Measurements from ENCODE around the gene SLIT1. TPM values are rescaled to one million over a fixed set of nuclear protein-coding genes. Genes with fewer than 3 reads are reported as not detected.

SLIT1 gene
- total RNA-seq, 5 donors from 2014 or later (not counting 1 experiment from before 2014, with no cell fraction given): 0.29 to 0.56 (median 0.49) TPM

DNA sequence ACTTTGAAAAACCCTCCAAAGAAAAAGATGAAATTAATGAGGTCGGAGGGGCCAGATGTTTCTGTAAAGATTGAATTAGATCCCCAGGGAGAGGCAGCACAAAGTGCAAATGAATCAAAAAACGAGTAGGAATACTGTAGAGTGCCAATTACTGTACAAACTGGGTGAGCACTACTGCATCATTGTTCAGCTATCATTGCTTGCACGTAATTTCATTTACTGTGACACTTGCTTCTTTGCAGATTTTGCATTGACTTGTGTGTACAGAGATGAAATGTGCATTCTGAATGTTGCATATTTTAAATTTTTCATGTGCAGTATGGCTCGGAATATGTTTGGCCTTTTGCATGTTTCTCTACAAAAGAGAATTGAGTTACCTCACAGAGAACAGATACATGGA lies 230.0 kb downstream of the SLIT1 start:
- Histone ChIP-seq H3K4me1 (ENCODE audit: control insufficient read depth in 1 of 2, extremely low read depth in 1 of 2, insufficient read depth in 2 of 2, low read length in 2 of 2) (no peaks in the 10 kb centered on the region), H3K36me3 (ENCODE audit: control insufficient read depth in 2 of 2, extremely low read depth in 1 of 2, insufficient read depth in 1 of 2, low read length in 1 of 2) (peaks cover 11 to 33% of the 10 kb centered on the region in 2 donors), H3K27ac (ENCODE audit: low read length) (no peak overlapping the region), H3K4me3 (ENCODE audit: control insufficient read depth in 1 of 2, extremely low read depth in 1 of 2, low read length in 1 of 2) (no peak overlapping the region), H3K9me3 (no peaks in the 10 kb centered on the region), H3K27me3 (replicated peaks in 1 of 2; ENCODE audit: control insufficient read depth in 2 of 2, extremely low read depth in 1 of 2, insufficient read depth in 2 of 2, low read length in 1 of 2) (no peaks in the 10 kb centered on the region)
- H3K36me3 Mint-ChIP-seq: peaks cover 50% of the 10 kb centered on the region
- ChIA-PET CTCF (no interaction called here), POLR2A (no interaction called here)
- no peak overlapping the region for H3K4me3 Mint-ChIP-seq
- DNase-seq (no peak), ATAC-seq (replicated peaks in 1 of 4) (no peak)
- no peak overlapping the region for H3K27ac Mint-ChIP-seq
- WGBS (ENCODE audit: insufficient coverage): 85% methylated on average over 4 of the region's 4 CpGs
- H3K27me3 Mint-ChIP-seq: no peaks in the 10 kb centered on the region
- no peaks in the 10 kb centered on the region for H3K9me3 Mint-ChIP-seq
- H3K4me1 Mint-ChIP-seq: peaks cover 0 to 4% (median 0%) of the 10 kb centered on the region in 3 donors

DNA sequence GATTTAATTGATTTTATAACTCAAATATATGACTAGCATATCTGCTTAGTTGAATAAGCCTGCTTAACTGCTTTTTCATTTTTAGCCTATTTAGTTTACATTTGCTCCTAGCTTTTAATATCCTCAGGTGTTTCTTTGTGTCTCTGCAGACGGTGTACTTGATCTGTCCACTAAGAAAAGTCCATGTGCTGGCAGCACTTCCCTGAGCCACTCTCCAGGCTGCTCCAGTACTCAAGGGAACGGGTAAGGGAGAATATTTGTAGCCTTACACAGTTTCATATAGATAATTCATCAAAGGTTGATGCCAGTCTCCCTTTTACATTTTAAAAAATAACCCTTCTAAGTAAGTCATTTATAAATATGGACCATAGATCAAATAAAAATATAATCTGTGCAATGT lies 233.8 kb downstream of the SLIT1 start:
- Mint-ChIP-seq H3K27ac (no peak overlapping the region), H3K9me3 (no peaks in the 10 kb centered on the region), H3K4me3 (no peak overlapping the region), H3K27me3 (no peaks in the 10 kb centered on the region), H3K4me1 (peaks cover 17 to 23% (median 22%) of the 10 kb centered on the region in 3 donors), H3K36me3 (peaks cover 52% of the 10 kb centered on the region)
- Histone ChIP-seq H3K4me3 (ENCODE audit: control insufficient read depth in 1 of 2, extremely low read depth in 1 of 2, low read length in 1 of 2) (no peak overlapping the region), H3K9me3 (no peaks in the 10 kb centered on the region), H3K4me1 (ENCODE audit: control insufficient read depth in 1 of 2, extremely low read depth in 1 of 2, insufficient read depth in 2 of 2, low read length in 2 of 2) (peaks cover 0 to 8% of the 10 kb centered on the region in 2 experiments), H3K27me3 (replicated peaks in 1 of 2; ENCODE audit: control insufficient read depth in 2 of 2, extremely low read depth in 1 of 2, insufficient read depth in 2 of 2, low read length in 1 of 2) (no peaks in the 10 kb centered on the region), H3K36me3 (ENCODE audit: control insufficient read depth in 2 of 2, extremely low read depth in 1 of 2, insufficient read depth in 1 of 2, low read length in 1 of 2) (peaks cover 11 to 31% of the 10 kb centered on the region in 2 donors), H3K27ac (ENCODE audit: low read length) (no peak overlapping the region)
- ATAC-seq (replicated peaks in 1 of 4) (no peak), DNase-seq (no peak)
- ChIA-PET POLR2A (no interaction called here), CTCF (no interaction called here)
- no CpG with 5 or more reads among the region's 2 CpGs for WGBS (ENCODE audit: insufficient coverage)

DNA sequence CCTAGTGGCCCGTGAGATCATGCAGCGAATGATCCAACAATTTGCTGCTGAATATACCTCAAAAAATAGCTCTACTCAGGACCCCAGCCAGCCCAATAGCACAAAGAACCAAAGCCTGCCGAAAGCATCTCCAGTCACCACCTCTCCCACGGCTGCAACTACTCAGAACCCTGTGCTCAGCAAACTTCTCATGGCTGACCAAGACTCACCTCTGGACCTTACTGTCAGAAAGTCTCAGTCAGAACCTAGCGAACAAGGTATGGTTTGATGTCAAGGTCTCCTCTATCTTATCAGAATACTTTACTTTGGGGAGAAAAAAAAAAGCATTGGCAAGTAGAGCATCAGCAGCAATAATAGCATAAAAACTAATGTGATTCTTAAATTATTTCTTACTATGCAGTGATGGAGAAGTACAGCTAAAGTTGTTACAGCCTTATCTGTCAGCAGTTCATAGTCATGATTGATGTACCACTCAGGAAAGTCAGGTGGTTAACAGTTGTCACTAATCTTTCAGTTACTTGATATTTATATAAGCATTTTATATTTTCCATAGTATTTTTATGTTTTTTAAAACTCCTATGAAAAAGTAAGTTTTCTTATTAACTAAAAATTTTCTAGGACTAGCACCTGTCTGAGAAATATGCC lies 236.6 kb downstream of the SLIT1 start:
- 100% methylated on average over 4 of the region's 5 CpGs for WGBS (ENCODE audit: insufficient coverage)
- Mint-ChIP-seq H3K36me3 (peaks cover 43% of the 10 kb centered on the region), H3K4me1 (peaks cover 34 to 35% (median 34%) of the 10 kb centered on the region in 3 donors), H3K9me3 (no peaks in the 10 kb centered on the region), H3K4me3 (no peak overlapping the region), H3K27ac (no peak overlapping the region), H3K27me3 (no peaks in the 10 kb centered on the region)
- Histone ChIP-seq H3K9me3 (no peaks in the 10 kb centered on the region), H3K27ac (ENCODE audit: low read length) (no peak overlapping the region), H3K36me3 (ENCODE audit: control insufficient read depth in 2 of 2, extremely low read depth in 1 of 2, insufficient read depth in 1 of 2, low read length in 1 of 2) (peaks cover 2 to 12% of the 10 kb centered on the region in 2 donors), H3K27me3 (replicated peaks in 1 of 2; ENCODE audit: control insufficient read depth in 2 of 2, extremely low read depth in 1 of 2, insufficient read depth in 2 of 2, low read length in 1 of 2) (no peaks in the 10 kb centered on the region), H3K4me3 (ENCODE audit: control insufficient read depth in 1 of 2, extremely low read depth in 1 of 2, low read length in 1 of 2) (no peak overlapping the region), H3K4me1 (ENCODE audit: control insufficient read depth in 1 of 2, extremely low read depth in 1 of 2, insufficient read depth in 2 of 2, low read length in 2 of 2) (peaks cover 0 to 11% of the 10 kb centered on the region in 2 experiments)
- POLR2A ChIA-PET: no interaction called here
- ATAC-seq (replicated peaks in 1 of 4) (no peak), DNase-seq (no peak)
- CTCF ChIA-PET: interaction anchor here in 1 of 2 donors (0.6 kb wide), 1 partner anchor 375 kb away, joined by 3 read pairs; no protein-coding TSS in a partner anchor

Other genes with a start within 250 kb of the SLIT1 start
- 10 to 100 TPM; 11.0 to 18.9 (median 15.0) TPM for gene ARHGAP19, start 106.7 kb upstream of the SLIT1 start, total RNA-seq
- 10 to 100 TPM; 20.6 to 47.9 (median 23.4) TPM for gene FRAT1, start 133.3 kb upstream of the SLIT1 start, total RNA-seq
- gene FRAT2, start 148.8 kb upstream of the SLIT1 start, total RNA-seq: 10 to 100 TPM; 23.3 to 29.0 (median 28.3) TPM
- 10 to 100 TPM; 25.9 to 91.4 (median 33.5) TPM for gene RRP12, start 215.4 kb upstream of the SLIT1 start, total RNA-seq
- gene PGAM1, start 240.2 kb upstream of the SLIT1 start, total RNA-seq: 100 to 1,000 TPM in 1 of 5 donors, 10 to 100 TPM in 4; 66.3 to 108 (median 94.8) TPM

All from T-cell (primary cell).